GM18868 (cell line): ENCODE results near the gene KIR3DL3.
"Not testable (repeated sequence)": the region's sequence is repeated elsewhere in the genome, so short reads cannot be mapped to it uniquely, and the experiment has no call there.

Experiments
- ATAC-seq: cut with Tn5 transposase; IDR thresholded peaks from one replicate; pipeline ENCODE4 v1.9.1; 2021; ENCODE audit warnings: mild to moderate bottlenecking, moderate library complexity; ENCODE audit not compliant: unreplicated experiment

Gene KIR3DL3

GRCh38 chr19:54724142-54724541, at the start of gene KIR3DL3:
Gene KIR3DL3, plus strand, starts transcription at chr19:54724442. Its CDS starts 55 bp downstream, at chr19:54724497.
- ATAC-seq: no peak

- not testable (repeated sequence) for ATAC-seq
These were observed 47.9 kb upstream of the KIR3DL3 start for GRCh38 chr19:54676210-54676834.

- ATAC-seq: no peak
These were observed 47.0 kb upstream of the KIR3DL3 start for GRCh38 chr19:54677217-54677616.

DNA sequence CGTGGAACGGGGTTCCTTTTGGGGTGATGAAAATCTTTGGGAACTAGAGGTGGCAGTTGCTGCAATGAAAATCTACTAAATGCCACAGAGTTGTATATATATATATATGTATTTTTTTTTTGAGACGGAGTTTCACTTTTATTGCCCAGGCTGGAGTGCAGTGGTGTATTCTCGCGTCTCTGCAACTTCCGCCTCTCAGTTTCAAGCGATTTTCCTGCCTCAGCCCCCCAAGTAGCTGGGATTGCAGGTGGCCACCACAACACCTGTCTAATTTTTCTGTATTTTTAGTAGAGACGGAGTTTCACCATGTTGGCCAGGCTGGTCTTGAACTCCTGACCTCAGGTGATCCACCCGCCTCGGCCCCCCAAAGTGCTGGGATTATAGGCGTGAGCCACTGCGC, 42.6 kb upstream of the KIR3DL3 start:
- ATAC-seq: not testable (repeated sequence)

GRCh38 chr19:54682306-54682856, 41.9 kb upstream of the KIR3DL3 start:
- ATAC-seq: no peak

DNA sequence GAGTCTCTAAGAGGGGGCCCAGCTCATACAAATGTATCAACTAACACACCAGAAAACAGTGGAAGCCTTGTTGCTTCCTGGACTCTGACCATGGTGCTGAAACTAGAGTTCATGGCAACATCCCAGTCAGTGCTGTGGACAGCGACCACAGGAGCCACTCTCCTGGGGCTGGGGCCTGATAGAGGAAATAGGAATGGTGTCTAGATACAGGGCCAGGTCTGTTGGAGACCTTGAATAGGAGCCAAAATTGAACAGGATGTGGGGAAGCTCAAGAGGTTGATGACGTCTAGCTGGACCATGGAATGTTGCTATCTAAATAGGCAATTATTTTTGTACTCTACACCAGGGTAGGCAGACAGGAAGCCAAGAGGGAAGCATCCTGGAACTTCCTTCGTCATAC, 39.7 kb upstream of the KIR3DL3 start:
- no peak for ATAC-seq

DNA sequence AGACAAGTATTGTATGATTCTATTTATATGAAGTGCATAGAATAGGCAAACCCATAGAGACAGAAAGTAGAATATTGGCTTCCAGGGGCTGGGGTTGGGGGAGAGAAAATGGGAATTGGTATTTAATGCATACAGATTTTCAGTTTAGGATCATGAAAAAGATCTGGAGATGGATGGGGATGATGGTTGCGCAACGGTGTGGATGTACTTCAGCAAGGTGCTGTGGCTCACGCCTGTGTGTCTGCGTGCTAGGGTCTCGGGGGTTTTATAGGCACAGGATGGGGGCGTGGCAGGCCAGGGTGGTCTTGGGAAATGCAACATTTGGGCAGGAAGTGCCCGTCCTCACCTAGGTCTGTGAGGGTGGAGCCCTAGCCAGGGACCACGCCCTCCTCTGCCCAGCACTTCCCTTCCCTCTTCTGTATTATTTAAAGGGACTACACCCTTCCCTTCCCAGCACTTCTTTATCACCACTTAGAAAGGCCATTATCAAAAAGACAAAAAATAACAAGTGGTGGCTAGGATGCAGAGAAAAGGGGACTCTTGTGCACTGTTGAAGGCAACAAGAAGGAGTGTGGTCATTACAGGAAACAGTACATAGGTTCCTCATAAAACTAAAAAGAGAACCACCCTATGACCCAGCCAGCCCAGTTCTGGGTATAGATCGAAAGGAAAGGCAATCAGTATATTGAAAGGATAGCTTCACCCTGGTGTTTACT, 32.5 kb upstream of the KIR3DL3 start:
- no peak for ATAC-seq

DNA sequence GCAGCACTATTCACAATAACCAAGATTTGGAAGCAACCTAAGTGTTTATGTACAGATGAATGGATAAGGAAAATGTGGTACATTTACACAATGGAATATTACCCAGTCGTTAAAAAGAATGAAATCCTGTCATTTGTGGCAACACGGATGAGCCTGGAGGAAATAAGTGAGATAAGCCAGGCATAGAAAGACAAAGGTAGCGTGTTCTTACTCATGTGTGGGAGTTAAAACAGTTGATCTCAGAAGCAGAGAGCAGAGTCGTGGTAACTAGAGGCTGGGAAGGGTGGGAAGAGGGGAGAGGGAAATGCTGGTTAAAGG, 32.0 kb upstream of the KIR3DL3 start:
- no peak for ATAC-seq

DNA sequence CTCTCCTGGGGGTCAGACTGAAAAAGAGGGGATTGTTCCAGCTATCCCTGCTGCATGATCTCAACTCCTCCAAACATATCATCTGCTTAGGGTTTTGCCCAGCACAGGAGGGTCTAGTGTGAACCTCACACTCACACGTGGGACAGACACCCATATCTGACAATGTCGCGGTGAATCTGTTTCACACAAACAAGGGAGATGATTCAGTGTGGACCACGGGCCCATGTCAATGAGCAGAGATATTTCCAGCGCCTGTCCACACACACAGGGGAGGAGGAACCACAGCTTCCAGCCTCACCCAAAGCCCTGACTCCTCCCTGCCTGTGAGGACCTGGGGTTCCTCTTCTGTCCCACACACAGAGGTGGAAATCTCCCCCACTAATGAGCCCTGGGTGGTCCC, 29.6 kb upstream of the KIR3DL3 start:
- ATAC-seq: no peak

DNA sequence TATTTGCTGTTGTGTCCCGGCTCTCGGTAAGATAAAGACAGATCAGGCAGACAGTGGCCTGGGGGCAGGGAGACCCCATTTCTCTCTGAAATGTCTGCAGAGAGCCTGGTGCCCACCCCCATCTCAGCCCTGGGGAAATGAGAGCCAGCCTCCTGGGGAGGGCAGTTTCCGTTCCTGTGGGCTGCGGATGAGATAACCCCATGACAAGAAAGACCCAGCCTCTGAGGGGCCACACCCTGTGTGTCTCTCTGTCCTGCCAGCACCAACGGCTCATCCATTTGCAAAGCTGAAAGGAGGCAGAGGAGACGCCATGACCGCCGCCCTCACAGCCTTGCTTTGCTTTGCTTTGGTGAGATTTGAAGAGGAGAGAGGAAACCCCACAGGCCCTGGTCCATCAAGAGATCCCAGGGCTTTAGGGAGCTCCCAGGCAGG, 28.1 kb upstream of the KIR3DL3 start:
- no peak for ATAC-seq

DNA sequence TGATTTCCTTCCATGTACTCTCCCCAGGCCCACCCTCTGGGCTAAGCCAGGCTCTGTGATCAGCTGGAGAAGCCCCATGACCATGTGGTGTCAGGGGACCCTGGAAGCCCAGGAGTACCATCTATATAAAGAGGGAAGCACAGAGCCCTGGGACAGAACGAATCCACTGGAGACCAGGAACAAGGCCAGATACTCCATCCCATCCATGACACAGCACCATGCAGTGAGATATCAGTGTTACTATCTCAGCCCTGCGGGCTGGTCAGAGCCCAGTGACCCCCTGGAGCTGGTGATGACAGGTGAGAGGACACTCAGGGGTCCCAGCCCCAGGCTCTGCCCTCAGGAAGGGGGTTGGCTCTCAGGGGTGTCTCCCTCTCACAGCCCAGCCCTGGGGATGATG, 27.5 kb upstream of the KIR3DL3 start:
- ATAC-seq: no peak

DNA sequence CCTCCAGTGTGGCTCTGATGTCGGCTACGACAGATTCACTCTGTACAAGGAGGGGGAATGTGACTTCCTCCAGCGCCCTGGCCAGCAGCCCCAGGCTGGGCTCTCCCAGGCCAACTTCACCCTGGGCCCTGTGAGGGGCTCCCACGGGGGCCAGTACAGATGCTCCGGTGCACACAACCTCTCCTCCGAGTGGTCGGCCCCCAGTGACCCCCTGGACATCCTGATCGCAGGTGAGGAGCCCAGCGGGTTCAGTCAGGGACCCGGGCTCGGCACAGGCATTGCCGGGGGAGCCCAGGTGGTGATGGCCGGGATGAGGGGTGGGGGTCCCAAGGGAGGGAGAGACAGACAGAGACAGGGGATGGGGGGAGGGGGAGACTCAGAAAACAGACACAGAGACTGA, 26.5 kb upstream of the KIR3DL3 start:
- not testable (repeated sequence) for ATAC-seq

DNA sequence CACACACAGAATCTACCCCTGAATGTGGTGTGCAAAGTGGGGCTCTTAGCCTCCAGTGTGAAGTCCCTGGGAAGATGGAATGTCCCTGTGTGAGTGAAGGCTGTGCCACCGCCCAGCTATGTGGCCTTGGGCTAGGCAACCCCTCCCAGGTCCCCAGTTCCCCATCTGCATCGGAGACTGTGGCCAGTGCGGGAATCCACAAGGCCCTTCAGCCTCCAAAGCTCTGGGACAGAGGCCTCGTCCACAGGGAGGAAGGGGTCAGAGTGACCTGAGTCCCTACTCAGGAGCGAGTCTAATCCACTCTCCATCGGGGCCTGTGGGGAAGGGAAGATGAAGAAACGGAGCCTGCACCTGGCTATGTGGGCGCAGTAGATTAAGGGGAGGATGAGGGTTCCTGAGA, 19.3 kb upstream of the KIR3DL3 start:
- ATAC-seq: no peak

DNA sequence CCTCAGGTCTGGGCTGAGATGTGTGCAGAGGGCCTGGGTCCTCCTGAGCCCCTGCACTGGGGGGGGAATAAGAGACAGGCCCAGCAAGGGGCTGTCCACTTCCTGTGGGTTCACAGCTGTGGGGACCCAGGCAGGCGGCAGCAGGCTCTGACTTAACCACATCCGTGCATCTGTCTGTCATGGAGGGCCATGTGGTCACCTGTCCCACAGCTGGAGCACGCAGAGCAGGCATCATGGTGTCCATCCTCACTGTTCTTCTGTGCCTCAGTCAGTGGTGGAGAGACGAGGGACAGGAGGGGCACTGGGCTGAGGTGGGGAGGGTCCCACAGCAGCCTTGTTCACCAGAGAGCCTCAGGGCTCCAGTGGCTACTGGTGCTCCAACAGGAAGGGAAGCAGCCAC, 16.3 kb upstream of the KIR3DL3 start:
- no peak for ATAC-seq

DNA sequence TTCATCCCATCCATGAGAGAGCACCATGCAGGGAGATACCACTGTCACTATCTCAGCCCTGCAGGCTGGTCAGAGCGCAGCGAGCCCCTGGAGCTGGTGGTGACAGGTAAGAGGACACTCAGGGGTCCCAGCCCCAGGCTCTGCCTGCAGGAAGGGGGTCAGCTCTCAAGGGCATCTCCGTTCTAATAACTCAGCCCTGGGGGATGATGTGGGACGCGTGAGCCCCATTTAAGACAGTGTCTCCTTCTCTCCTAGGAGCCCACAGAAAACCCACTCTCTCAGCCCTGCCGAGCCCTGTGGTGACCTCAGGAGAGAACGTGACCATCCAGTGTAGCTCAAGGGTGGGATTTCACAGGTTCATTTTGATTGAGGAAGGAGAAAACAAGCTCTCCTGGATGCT, 15.5 kb upstream of the KIR3DL3 start:
- no peak for ATAC-seq

- ATAC-seq: no peak
These were observed 14.9 kb upstream of the KIR3DL3 start for GRCh38 chr19:54709212-54709948.

GRCh38 chr19:54709956-54710355, 14.3 kb upstream of the KIR3DL3 start:
- ATAC-seq: not testable (repeated sequence)

DNA sequence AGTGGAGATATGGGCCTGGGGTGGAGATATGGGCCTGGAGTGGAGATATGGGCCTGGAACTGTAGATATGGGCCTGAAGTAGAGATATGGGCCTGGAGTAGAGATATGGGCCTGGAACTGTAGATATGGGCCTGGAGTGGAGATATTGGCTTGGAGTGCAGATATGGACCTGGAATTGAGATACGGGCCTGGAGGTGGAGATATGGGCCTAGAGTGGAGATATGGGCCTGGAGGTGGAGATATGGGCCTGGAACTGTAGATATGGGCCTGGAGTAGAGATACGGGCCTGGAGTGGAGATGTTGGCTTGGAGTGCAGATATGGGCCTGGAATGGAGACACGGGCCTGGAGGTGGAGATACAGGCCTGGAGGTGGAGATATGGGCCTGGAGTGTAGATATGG, 402 bp downstream of the KIR3DL3 start:
- no peak for ATAC-seq

- ATAC-seq: no peak
These were observed 1.1 kb downstream of the KIR3DL3 start for GRCh38 chr19:54725321-54725720.

DNA sequence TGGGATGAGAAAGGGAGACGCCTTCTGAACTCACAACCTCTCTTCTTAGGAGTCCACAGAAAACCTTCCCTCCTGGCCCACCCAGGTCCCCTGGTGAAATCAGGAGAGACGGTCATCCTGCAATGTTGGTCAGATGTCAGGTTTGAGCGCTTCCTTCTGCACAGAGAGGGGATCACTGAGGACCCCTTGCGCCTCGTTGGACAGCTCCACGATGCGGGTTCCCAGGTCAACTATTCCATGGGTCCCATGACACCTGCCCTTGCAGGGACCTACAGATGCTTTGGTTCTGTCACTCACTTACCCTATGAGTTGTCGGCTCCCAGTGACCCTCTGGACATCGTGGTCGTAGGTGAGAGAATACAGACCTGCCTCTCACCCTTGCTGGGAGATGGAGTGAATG, 3.3 kb downstream of the KIR3DL3 start:
- ATAC-seq: no peak

- ATAC-seq: no peak
These were observed 3.9 kb downstream of the KIR3DL3 start for GRCh38 chr19:54728167-54728566.
